Activated T-helper 2 cell treated with anti-CD3 and anti-CD28 coated beads, Interferon-gamma antibody, Interleukin-2, Interleukin-4, amounts not matched to agents 10 μg/mL and 5 μg/mL and 100 μg/mL, durations not matched to agents 14 hours and 24 hours and 36 hours (primary cell): Measurements from ENCODE around the gene PLEKHM3. TPM values are rescaled to one million over a fixed set of nuclear protein-coding genes. Genes with fewer than 3 reads are reported as not detected.

ENCODE experiments used
- DNase-seq: peaks from one replicate; pipeline ENCODE4 v3.0.0; 2021; ENCODE audit warnings: low spot score
- H3K27ac Mint-ChIP-seq: one replicate; pipeline ENCODE4 v1.8.0; 2021; ENCODE audit warnings: mixed read lengths
- H3K27me3 Mint-ChIP-seq: one replicate; pipeline ENCODE4 v1.8.0; 2021; ENCODE audit warnings: low read depth, mixed read lengths
- H3K36me3 Mint-ChIP-seq: one replicate; pipeline ENCODE4 v1.8.0; 2021; ENCODE audit warnings: low read depth, mixed read lengths
- H3K4me1 Mint-ChIP-seq: one replicate; pipeline ENCODE4 v1.8.0; 2021; ENCODE audit warnings: low read depth, mixed read lengths
- H3K4me3 Mint-ChIP-seq: one replicate; pipeline ENCODE4 v1.8.0; 2021; ENCODE audit warnings: low read depth, mild to moderate bottlenecking, moderate library complexity, mixed read lengths
- H3K9me3 Mint-ChIP-seq: one replicate; pipeline ENCODE4 v1.8.0; 2021; ENCODE audit warnings: mixed read lengths
- intact Hi-C: fragments of 100-400 bp; cut with micrococcal nuclease; formaldehyde crosslinking; loops from one replicate; pipeline ENCODE4 v1.15.1; 2023
- total RNA-seq: library from RNA; stranded (reverse); gene quantifications from 2 replicates; pipeline ENCODE4 v1.2.3, GENCODE V29; 2022

PLEKHM3 gene
- total RNA-seq, 1 donor from 2014 or later: 7.1 TPM

GRCh38 chr2:207796585-207797350, 228.6 kb downstream of the PLEKHM3 start:
- Mint-ChIP-seq H3K4me1 (no peaks in the 10 kb centered on the region), H3K9me3 (no peaks in the 10 kb centered on the region), H3K27ac (no peak overlapping the region), H3K4me3 (no peak overlapping the region), H3K36me3 (no peaks in the 10 kb centered on the region), H3K27me3 (peaks cover 4% of the 10 kb centered on the region)
- intact Hi-C loops: no loop called here
- no peak for DNase-seq

- Mint-ChIP-seq H3K9me3 (no peaks in the 10 kb centered on the region), H3K4me1 (no peaks in the 10 kb centered on the region), H3K4me3 (no peak overlapping the region), H3K27ac (no peak overlapping the region), H3K36me3 (no peaks in the 10 kb centered on the region), H3K27me3 (peaks cover 2% of the 10 kb centered on the region)
- intact Hi-C loops: no loop called here
- DNase-seq: no peak
These were observed 233.0 kb downstream of the PLEKHM3 start for GRCh38 chr2:207792244-207792785.

GRCh38 chr2:207791579-207792243, 233.6 kb downstream of the PLEKHM3 start:
- DNase-seq: no peak
- Mint-ChIP-seq H3K36me3 (no peaks in the 10 kb centered on the region), H3K27ac (no peak overlapping the region), H3K4me3 (no peak overlapping the region), H3K9me3 (no peaks in the 10 kb centered on the region), H3K27me3 (peaks cover 2% of the 10 kb centered on the region), H3K4me1 (no peaks in the 10 kb centered on the region)
- intact Hi-C loops: no loop called here

- intact Hi-C loops: no loop called here
- Mint-ChIP-seq H3K9me3 (no peaks in the 10 kb centered on the region), H3K27me3 (peaks cover 2% of the 10 kb centered on the region), H3K36me3 (no peaks in the 10 kb centered on the region), H3K4me1 (no peaks in the 10 kb centered on the region), H3K27ac (no peak overlapping the region), H3K4me3 (no peak overlapping the region)
- no peak for DNase-seq
These were observed 234.4 kb downstream of the PLEKHM3 start for GRCh38 chr2:207790898-207791297.

GRCh38 chr2:207787800-207788199, 237.5 kb downstream of the PLEKHM3 start:
- intact Hi-C loops: no loop called here
- Mint-ChIP-seq H3K9me3 (no peaks in the 10 kb centered on the region), H3K27me3 (peaks cover 4% of the 10 kb centered on the region)

GRCh38 chr2:207787017-207787416, 238.3 kb downstream of the PLEKHM3 start:
- Mint-ChIP-seq H3K4me3 (no peak overlapping the region), H3K27me3 (peaks cover 4% of the 10 kb centered on the region)

More at GRCh38 chr2:207787800-207788199, 237.5 kb downstream of the PLEKHM3 start:
- Mint-ChIP-seq H3K27ac (no peak overlapping the region), H3K4me3 (no peak overlapping the region), H3K36me3 (no peaks in the 10 kb centered on the region), H3K4me1 (no peaks in the 10 kb centered on the region)
- no peak for DNase-seq

GRCh38 chr2:207784898-207785297, 240.4 kb downstream of the PLEKHM3 start:
- no peaks in the 10 kb centered on the region for H3K9me3 Mint-ChIP-seq
- intact Hi-C loops: no loop called here
- H3K4me1 Mint-ChIP-seq: no peaks in the 10 kb centered on the region
- no peak for DNase-seq
- H3K36me3 Mint-ChIP-seq: no peaks in the 10 kb centered on the region
- no peak overlapping the region for H3K27ac Mint-ChIP-seq
- H3K4me3 Mint-ChIP-seq: no peak overlapping the region
- peaks cover 13% of the 10 kb centered on the region for H3K27me3 Mint-ChIP-seq

More at GRCh38 chr2:207787017-207787416, 238.3 kb downstream of the PLEKHM3 start:
- no peak overlapping the region for H3K27ac Mint-ChIP-seq
- no peaks in the 10 kb centered on the region for H3K9me3 Mint-ChIP-seq
- DNase-seq: no peak
- intact Hi-C loops: no loop called here
- no peaks in the 10 kb centered on the region for H3K36me3 Mint-ChIP-seq
- H3K4me1 Mint-ChIP-seq: no peaks in the 10 kb centered on the region

GRCh38 chr2:207783514-207783913, 241.8 kb downstream of the PLEKHM3 start:
- no peak for DNase-seq
- H3K9me3 Mint-ChIP-seq: no peaks in the 10 kb centered on the region
- H3K27ac Mint-ChIP-seq: no peak overlapping the region
- peaks cover 18% of the 10 kb centered on the region for H3K27me3 Mint-ChIP-seq
- H3K36me3 Mint-ChIP-seq: no peaks in the 10 kb centered on the region
- H3K4me1 Mint-ChIP-seq: no peaks in the 10 kb centered on the region
- no peak overlapping the region for H3K4me3 Mint-ChIP-seq
- intact Hi-C loops: no loop called here

GRCh38 chr2:207782238-207783030, 242.9 kb downstream of the PLEKHM3 start:
- H3K4me1 Mint-ChIP-seq: no peaks in the 10 kb centered on the region
- intact Hi-C loops: no loop called here
- H3K36me3 Mint-ChIP-seq: no peaks in the 10 kb centered on the region

GRCh38 chr2:207779523-207779922, 245.8 kb downstream of the PLEKHM3 start:
- Mint-ChIP-seq H3K27me3 (peaks cover 18% of the 10 kb centered on the region), H3K4me3 (no peak overlapping the region), H3K27ac (no peak overlapping the region), H3K9me3 (no peaks in the 10 kb centered on the region), H3K36me3 (no peaks in the 10 kb centered on the region), H3K4me1 (peaks cover 2% of the 10 kb centered on the region)
- intact Hi-C loops: no loop called here
- DNase-seq: no peak

More at GRCh38 chr2:207782238-207783030, 242.9 kb downstream of the PLEKHM3 start:
- no peak for DNase-seq
- Mint-ChIP-seq H3K4me3 (no peak overlapping the region), H3K27ac (no peak overlapping the region), H3K27me3 (peaks cover 18% of the 10 kb centered on the region), H3K9me3 (no peaks in the 10 kb centered on the region)

- H3K4me1 Mint-ChIP-seq: peaks cover 2% of the 10 kb centered on the region
- no peak overlapping the region for H3K27ac Mint-ChIP-seq
- H3K4me3 Mint-ChIP-seq: no peak overlapping the region
- H3K27me3 Mint-ChIP-seq: peaks cover 21% of the 10 kb centered on the region
- intact Hi-C loops: no loop called here
- DNase-seq: no peak
- no peaks in the 10 kb centered on the region for H3K9me3 Mint-ChIP-seq
- H3K36me3 Mint-ChIP-seq: no peaks in the 10 kb centered on the region
These were observed 246.9 kb downstream of the PLEKHM3 start for GRCh38 chr2:207778298-207778882.

GRCh38 chr2:207777124-207777523, 248.2 kb downstream of the PLEKHM3 start:
- H3K27me3 Mint-ChIP-seq: peaks cover 23% of the 10 kb centered on the region
- peaks cover 2% of the 10 kb centered on the region for H3K4me1 Mint-ChIP-seq
- intact Hi-C loops: no loop called here

More at GRCh38 chr2:207777124-207777523, 248.2 kb downstream of the PLEKHM3 start:
- H3K9me3 Mint-ChIP-seq: no peaks in the 10 kb centered on the region
- no peaks in the 10 kb centered on the region for H3K36me3 Mint-ChIP-seq
- H3K4me3 Mint-ChIP-seq: no peak overlapping the region
- no peak for DNase-seq
- H3K27ac Mint-ChIP-seq: no peak overlapping the region
